GM20000 (cell line): ENCODE data around the gene CLHC1.

Source experiments
- DNase-seq: peaks from one replicate; pipeline ENCODE4 v3.0.0; 2012; ENCODE audit warnings: low spot score
- TF ChIP-seq, protein P1 (sequence below): IDR thresholded peaks from 2 replicates; pipeline ENCODE4 v1.5.1; 2012; ENCODE audit warnings: mild to moderate bottlenecking, control low read depth; ENCODE audit errors: extremely low read depth, missing control alignments

Gene CLHC1

DNA sequence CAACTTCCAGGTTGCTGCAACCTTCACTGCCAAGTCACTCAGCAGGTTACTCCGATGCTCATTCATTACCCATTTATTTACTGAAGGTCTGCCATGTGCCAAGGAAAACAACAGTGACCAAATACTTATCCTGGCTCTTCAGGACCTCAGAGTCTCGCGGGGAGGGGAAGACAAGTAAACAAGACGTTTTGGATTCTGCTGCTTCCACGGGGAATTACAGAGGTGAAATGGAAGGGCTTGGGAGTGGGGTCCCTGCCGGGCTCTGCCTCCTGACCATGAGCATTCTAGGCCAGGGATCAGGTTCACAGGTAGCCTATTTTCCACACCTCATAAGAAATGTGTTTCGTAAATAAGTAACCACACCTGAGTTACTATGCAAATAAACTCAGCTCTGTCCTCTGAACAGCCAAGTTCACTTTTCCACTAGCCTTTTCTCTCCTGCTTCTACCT is 68.1 kb downstream of the CLHC1 start:
- DNase-seq: no peak
- TF ChIP-seq, protein P1, sequence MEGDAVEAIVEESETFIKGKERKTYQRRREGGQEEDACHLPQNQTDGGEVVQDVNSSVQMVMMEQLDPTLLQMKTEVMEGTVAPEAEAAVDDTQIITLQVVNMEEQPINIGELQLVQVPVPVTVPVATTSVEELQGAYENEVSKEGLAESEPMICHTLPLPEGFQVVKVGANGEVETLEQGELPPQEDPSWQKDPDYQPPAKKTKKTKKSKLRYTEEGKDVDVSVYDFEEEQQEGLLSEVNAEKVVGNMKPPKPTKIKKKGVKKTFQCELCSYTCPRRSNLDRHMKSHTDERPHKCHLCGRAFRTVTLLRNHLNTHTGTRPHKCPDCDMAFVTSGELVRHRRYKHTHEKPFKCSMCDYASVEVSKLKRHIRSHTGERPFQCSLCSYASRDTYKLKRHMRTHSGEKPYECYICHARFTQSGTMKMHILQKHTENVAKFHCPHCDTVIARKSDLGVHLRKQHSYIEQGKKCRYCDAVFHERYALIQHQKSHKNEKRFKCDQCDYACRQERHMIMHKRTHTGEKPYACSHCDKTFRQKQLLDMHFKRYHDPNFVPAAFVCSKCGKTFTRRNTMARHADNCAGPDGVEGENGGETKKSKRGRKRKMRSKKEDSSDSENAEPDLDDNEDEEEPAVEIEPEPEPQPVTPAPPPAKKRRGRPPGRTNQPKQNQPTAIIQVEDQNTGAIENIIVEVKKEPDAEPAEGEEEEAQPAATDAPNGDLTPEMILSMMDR: no peak

DNA sequence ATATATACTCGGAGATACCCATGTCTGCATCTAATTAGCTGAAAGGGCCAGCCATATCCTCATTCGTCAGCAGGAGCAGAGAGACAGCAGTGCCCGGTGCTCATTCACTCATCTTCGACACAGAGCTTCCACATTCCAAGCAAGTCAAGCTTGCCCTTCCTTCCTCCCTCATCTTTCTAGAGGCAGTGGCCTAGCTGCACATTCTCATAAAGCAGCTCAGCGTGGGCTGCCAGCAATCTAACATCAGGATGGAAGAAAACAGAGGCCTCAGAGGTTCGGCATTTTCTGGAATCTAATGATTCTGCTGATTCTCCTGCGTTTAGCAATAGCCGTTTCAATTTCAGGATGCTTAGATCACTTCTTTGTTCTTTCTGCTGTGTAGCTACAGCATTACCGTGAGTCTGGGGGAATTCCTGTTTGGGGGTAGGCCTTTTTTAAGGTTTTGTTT is 68.8 kb downstream of the CLHC1 start:
- DNase-seq: no peak
- TF ChIP-seq, protein P1: no peak

DNA sequence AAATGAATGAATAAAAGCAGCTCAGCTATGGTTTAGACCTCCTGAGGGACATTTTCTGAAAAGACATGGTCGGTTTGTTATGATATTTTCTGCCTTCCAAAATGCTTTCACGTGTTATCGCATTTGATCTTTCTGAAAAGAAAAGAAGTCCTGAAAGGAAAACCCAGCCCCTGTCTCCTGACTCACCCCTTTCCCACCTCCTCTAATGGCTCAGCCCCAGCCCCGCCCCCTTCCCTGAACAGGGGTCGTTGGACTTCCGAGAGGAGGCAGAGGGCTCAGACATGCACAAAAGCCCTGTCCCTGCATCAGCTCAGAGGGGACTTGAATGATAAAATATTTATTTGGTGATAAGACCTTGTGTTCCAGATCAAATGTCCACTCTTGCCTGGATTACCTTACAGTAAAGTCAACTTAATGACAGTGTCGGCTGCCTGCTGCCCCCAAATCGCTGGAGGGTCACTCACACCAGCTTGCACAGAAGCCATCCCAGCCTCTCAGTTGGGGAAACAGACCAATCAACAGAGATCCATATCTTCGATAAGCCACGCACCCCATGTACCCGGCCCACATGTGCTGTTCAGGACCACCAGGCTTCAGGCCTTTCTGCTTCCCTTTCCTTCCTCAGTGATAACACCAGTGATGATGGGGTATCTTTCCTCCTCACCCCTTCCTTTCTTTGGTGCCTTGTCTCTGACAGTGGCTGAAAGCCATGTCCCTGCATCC is 69.6 kb downstream of the CLHC1 start:
- no peak for DNase-seq
- TF ChIP-seq, protein P1: no peak

DNA sequence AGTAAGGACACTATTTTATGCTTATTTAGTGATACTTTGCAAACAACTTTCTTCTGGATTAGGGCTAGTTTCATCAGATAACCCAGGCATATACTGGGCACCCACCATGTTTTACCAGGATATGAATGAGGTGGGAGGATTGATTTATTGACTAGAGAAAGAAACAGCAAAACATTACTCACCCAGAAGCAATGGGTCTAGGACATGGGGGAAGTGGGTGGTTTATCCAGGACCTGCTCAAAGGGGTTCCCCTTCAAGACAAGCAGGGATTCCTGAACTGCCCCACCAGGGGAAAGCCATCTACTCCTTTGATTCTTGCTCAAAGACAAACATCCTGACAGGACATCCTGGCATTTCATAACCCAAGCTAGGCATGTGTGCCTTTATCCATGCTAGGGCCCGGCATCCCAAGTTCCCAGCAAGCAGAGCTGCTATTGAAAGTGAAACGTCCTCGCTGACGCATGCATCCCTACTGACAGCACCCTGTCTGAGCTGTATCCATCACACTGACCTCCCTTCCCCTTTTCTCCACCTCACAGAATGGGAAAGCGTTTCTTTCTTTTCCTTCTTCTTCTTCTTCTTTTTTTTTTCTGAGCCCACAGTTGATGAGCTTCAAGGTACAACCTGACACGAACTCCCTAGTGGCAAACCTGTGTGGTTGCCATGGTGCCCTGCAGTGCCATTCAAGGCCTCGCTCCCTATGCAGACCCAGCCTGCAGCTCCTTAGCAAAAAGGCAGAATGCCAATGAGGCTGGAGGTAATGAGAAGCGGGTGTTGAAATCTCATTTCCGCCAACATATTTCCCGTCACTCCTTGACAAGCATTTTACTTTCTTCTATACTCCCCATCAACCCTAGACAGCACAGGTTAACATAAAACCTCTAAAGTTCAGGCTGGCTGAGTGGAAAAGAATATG is 70.5 kb downstream of the CLHC1 start:
- TF ChIP-seq, protein P1: no peak
- DNase-seq: no peak

DNA sequence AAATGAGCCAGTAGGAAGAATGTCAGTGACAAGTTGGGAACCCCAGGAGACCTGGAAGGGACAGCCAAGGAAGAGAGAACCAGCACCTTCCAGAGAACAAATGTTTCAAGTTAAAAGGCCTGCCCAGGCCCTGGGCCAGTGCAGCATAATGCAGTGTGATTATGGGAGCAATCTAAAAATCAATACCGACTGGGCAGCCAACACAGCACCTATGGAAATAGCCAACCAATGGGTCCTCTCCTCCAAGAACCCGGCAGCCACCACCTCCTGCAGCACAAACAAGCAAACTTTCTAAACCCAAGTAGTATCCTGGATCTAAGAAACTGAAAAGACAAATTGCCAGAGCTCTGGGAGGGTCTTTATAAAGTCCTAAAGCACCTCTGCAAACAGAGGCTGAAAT is 71.7 kb downstream of the CLHC1 start:
- TF ChIP-seq, protein P1: no peak
- no peak for DNase-seq

DNA sequence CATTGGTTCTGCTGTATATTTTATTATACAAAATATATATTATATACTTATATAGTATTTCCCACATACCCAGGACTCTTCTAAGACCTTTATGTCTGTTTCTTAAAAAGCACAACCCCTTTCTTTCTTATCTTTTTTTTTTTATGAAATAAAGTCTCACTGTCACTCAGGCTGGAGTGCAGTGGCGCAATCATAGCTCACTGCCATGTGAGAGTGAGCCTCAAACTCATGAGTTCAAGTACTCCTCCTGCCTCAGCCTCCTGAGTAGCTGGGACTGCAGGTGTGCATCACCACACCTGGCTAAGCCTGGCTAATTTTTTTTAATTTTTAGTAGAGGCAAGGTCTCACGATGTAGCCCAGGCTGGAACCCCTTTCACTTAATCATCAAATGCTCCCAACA is 72.3 kb downstream of the CLHC1 start:
- no peak for DNase-seq
- TF ChIP-seq, protein P1: no peak
